Thoracic aorta (tissue), 2 donors: ENCODE measurements around the gene HHIPL1. TPM values are rescaled to one million over a fixed set of nuclear protein-coding genes. Genes with fewer than 3 reads are reported as not detected.

Experiments used
- ATAC-seq: fragments of 150-250 bp; one replicate; pipeline ENCODE4 v1.8.0; 2017; ENCODE audit warnings: low read depth; ENCODE audit not compliant: insufficient number of reproducible peaks, low FRiP score
- DNase-seq: peaks from one replicate; pipeline ENCODE4 v3.0.0-alpha.2; 2020; ENCODE audit warnings: low spot score
- H3K27ac ChIP-seq, 2 donors: fragments of 200-600 bp; sonication (generic); 1 replicate in 1 of 2; 2 replicates in 1 of 2; pipeline ENCODE4 v1.5.1; 2016; ENCODE audit warnings: mild to moderate bottlenecking in 2 of 2, moderate library complexity in 2 of 2
- H3K27me3 ChIP-seq: fragments of 200-600 bp; sonication (generic); replicated peaks from 2 replicates; pipeline ENCODE4 v1.6.0; 2016; ENCODE audit warnings: mild to moderate bottlenecking; ENCODE audit not compliant: insufficient read depth
- H3K36me3 ChIP-seq: fragments of 200-600 bp; sonication (generic); one replicate; pipeline ENCODE4 v1.5.1; 2016
- H3K4me1 ChIP-seq, 2 donors: fragments of 200-600 bp; sonication (generic); 1 replicate in 1 of 2; 2 replicates in 1 of 2; pipeline versions ENCODE4 v1.5.1 to v1.6.0; 2016; ENCODE audit warnings: low read depth in 2 of 2, mild to moderate bottlenecking in 1 of 2; ENCODE audit not compliant: control insufficient read depth in 1 of 2
- H3K4me3 ChIP-seq: fragments of 200-600 bp; sonication (generic); 2 replicates; pipeline ENCODE4 v1.5.1; 2016; ENCODE audit warnings: mild to moderate bottlenecking
- H3K9me3 ChIP-seq: fragments of 200-600 bp; sonication (generic); 2 replicates; pipeline ENCODE4 v1.5.1; 2016
- CTCF ChIP-seq: fragments of 200-600 bp; sonication (generic); IDR thresholded peaks from one replicate; pipeline ENCODE4 v1.5.1; 2019; ENCODE audit warnings: antibody characterized with exemption
- total RNA-seq, 2 donors: library from RNA; depleted of rRNA; stranded (reverse); fragments of >200 nt; gene quantifications; one replicate each; pipeline versions ENCODE4 v1.1.0 to v1.2.3, GENCODE V29; 2016

The HHIPL1 gene
- total RNA-seq, 2 donors from 2014 or later: 2.1 to 10.0 TPM

DNA sequence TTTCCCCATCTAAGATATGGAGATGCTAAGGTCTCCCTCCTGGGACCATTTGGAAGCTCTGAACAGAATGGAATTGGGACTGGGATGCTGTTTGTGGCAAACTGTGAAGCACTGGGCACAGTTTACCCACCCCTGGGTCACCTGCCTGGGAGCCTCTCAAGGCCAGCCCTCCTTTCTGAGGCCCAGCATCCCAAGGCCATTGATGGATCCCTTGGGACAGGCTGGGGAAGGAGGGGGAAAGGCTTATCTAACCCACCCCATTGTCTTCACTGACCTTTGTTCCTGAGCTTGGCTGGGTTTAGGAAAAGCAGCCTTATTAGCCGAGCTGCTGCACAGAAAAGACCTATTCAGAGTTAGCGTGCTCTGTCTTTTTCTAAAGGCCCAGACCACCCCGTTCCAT lies 46.2 kb upstream of the HHIPL1 start:
- H3K4me3 ChIP-seq: no peak overlapping the region
- no peak for TF ChIP-seq CTCF
- DNase-seq (no peak), ATAC-seq (no peak)
- peaks cover 0 to 19% of the 10 kb centered on the region in 2 donors for H3K4me1 ChIP-seq
- H3K27ac ChIP-seq: no peak overlapping the region
- no peaks in the 10 kb centered on the region for H3K36me3 ChIP-seq
- no peaks in the 10 kb centered on the region for H3K27me3 ChIP-seq
- H3K9me3 ChIP-seq: no peaks in the 10 kb centered on the region

DNA sequence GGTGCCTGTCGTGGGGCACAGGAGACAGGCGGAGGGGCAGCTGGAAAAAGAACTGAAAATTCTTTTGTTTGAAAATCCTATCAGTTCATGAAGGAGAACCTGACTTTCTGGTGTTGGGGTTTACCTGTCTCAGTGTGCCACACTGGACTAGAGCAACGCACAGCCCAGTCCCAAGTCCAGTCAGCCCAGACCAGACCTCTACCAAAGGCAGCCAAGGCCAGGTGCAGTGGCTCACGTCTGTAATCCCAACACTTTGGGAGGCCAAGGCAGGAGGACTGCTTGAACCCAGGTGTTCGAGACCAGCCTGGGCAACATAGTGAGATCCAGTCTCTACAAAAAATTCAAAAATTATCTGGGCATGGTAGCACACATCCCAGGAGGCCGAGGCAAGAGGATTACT lies 45.5 kb upstream of the HHIPL1 start:
- Histone ChIP-seq H3K27ac (no peak overlapping the region), H3K9me3 (no peaks in the 10 kb centered on the region), H3K27me3 (no peaks in the 10 kb centered on the region), H3K4me3 (no peak overlapping the region), H3K36me3 (no peaks in the 10 kb centered on the region), H3K4me1 (peaks cover 0 to 19% of the 10 kb centered on the region in 2 donors)
- DNase-seq (no peak), ATAC-seq (no peak)
- TF ChIP-seq CTCF: no peak

DNA sequence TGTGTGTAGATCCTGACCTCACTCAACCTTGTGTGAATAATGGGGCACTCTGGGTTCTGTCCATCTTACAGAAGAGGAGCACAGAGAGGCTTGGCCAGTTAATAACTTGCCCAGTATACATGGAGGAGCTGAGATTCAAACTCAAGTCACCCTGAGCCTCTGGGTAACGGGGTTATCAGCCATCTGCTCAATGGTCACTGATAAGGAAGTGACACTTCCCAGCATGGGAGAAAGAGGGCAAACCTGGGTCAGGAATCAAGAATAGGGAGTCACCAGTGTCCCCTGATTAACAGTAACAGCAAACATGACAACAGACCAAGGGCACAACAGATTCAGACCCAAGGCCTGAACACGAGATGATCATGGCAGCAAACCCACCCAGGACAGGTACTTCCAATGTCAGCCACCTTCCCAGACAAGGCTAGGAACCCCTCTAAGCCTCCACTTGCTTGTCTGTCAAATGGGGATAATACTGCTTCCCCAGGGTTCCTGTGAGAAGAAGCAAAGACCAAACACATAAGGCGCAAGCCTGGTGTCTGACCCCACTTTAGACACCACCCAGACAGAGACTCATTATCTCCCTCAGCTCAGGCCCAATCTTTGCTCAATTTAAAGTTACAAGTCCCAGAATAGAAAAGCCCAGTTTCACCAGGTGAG lies 44.6 kb upstream of the HHIPL1 start:
- no peaks in the 10 kb centered on the region for H3K36me3 ChIP-seq
- peaks cover 0 to 20% of the 10 kb centered on the region in 2 donors for H3K4me1 ChIP-seq
- no peak for TF ChIP-seq CTCF
- H3K9me3 ChIP-seq: no peaks in the 10 kb centered on the region
- no peak overlapping the region for H3K4me3 ChIP-seq
- no peaks in the 10 kb centered on the region for H3K27me3 ChIP-seq
- ATAC-seq (no peak), DNase-seq (no peak)
- H3K27ac ChIP-seq: no peak overlapping the region

GRCh38 chr14:99601361-99601831 lies 43.5 kb upstream of the HHIPL1 start:
- Histone ChIP-seq H3K36me3 (no peaks in the 10 kb centered on the region), H3K4me1 (peaks cover 0 to 27% of the 10 kb centered on the region in 2 donors), H3K4me3 (no peak overlapping the region), H3K27ac (no peak overlapping the region), H3K9me3 (no peaks in the 10 kb centered on the region), H3K27me3 (no peaks in the 10 kb centered on the region)
- DNase-seq: no peak
- ATAC-seq: no peak
- no peak for TF ChIP-seq CTCF

DNA sequence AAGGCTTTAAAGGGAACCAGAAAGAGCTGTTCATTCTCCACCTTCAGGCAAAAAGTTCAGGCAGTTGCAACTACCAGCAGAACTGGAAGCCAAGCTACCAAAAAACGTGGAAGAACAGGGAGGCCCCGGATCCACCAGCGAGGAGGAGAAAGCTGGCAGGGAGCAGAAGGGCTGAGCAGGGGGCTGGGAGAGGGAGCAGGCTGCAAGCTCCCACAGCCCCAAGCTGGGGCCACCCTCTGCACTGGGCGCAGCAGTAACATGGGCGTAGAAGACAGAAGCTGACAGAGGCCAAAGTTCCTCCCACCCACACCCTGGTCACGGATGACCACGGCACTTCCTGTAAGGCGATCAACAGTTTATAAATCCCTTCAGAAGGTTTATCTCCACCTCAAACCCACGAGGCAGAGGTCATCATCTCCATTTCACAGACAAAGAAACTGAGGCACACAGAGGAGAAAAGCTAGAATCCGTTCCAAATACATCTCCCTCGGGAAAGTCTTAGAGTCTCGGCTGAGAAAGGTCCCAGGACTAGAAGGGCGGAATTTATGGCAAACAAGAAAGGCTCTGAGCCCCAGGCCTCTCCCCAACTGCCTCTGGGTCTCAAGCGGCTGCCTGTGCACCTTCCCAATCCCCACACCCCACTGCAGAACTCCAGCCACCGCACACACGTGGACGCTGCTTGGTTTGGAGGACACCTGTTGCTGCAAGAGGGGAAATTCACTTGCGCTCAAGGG lies 42.7 kb upstream of the HHIPL1 start:
- Histone ChIP-seq H3K27me3 (no peaks in the 10 kb centered on the region), H3K9me3 (no peaks in the 10 kb centered on the region), H3K4me3 (no peak overlapping the region), H3K4me1 (peaks cover 0 to 27% of the 10 kb centered on the region in 2 donors), H3K27ac (no peak overlapping the region), H3K36me3 (no peaks in the 10 kb centered on the region)
- no peak for TF ChIP-seq CTCF
- ATAC-seq (no peak), DNase-seq (no peak)
